Suprapubic skin (tissue), 4 donors: Measurements from ENCODE around the gene ATG5.

Experiments used
- EP300 ChIP-seq: sonication (generic); formaldehyde crosslinking; IDR thresholded peaks from one replicate; pipeline ENCODE4 v1.6.1; 2017; ENCODE audit warnings: antibody characterized with exemption
- POLR2AphosphoS5 ChIP-seq, 3 donors: sonication (generic); formaldehyde crosslinking; IDR thresholded peaks; one replicate each; pipeline ENCODE4 v1.6.1; 2017; ENCODE audit warnings: antibody characterized with exemption in 3 of 3
- TF ChIP-seq, protein P1 (sequence below), 2 donors: fragments of 200-600 bp in 1 of 2; fragments of 450-650 bp in 1 of 2; sonication (generic) in 1 of 2; IDR thresholded peaks; one replicate each; pipeline ENCODE4 v1.5.1; 2016 to 2019; ENCODE audit warnings: antibody characterized with exemption in 2 of 2, mild to moderate bottlenecking in 1 of 2, moderate library complexity in 1 of 2

DNA sequence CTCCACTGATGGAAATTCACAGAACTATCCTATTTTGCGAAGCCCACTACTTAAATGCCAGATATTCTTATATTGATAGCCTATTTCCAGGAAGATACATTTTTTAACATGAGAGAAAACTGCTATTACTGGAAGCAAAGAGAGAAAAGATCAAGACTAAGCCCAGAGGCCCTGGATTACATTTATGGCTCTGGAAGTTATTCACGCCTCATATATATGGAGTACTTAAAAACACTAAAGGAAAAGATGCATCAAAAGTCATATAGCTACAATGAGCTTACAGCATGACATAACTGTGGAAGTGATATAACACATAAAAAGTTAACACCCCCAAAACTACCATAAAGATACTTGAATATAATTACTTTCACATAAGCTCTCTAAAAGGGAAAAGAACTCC lies 19.8 kb downstream of the ATG5 start:
- TF ChIP-seq POLR2AphosphoS5 (IDR thresholded peaks at IDR 0.05) (no peak), EP300 (no peak)
- TF ChIP-seq, protein P1, sequence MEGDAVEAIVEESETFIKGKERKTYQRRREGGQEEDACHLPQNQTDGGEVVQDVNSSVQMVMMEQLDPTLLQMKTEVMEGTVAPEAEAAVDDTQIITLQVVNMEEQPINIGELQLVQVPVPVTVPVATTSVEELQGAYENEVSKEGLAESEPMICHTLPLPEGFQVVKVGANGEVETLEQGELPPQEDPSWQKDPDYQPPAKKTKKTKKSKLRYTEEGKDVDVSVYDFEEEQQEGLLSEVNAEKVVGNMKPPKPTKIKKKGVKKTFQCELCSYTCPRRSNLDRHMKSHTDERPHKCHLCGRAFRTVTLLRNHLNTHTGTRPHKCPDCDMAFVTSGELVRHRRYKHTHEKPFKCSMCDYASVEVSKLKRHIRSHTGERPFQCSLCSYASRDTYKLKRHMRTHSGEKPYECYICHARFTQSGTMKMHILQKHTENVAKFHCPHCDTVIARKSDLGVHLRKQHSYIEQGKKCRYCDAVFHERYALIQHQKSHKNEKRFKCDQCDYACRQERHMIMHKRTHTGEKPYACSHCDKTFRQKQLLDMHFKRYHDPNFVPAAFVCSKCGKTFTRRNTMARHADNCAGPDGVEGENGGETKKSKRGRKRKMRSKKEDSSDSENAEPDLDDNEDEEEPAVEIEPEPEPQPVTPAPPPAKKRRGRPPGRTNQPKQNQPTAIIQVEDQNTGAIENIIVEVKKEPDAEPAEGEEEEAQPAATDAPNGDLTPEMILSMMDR (IDR thresholded peaks at IDR 0.05), result no peak
